Measurements from ENCODE around the gene NRN1L. TPM values are rescaled to one million over a fixed set of nuclear protein-coding genes. Genes with fewer than 3 reads are reported as not detected.

Gene NRN1L
- total and polyA plus RNA-seq, 4 donors = 1.5 to 3.2 (median 2.1) TPM; not detected in 1

- H3K36me3 ChIP-seq (ENCODE audit: control insufficient read depth in 1 of 2, insufficient read depth in 2 of 2, low read length in 1 of 2) = peaks cover 0 to 5% of the 10 kb centered on the region in 2 donors
- WGBS, 2 donors = 90 to 97% methylated on average over 2 of the region's 2 CpGs
- H3K4me3 ChIP-seq (ENCODE audit: low read length in 2 of 2) = no peak overlapping the region
- DNase-seq (no peak), ATAC-seq (ENCODE audit: low FRiP score) (no peak)
- H3K4me1 ChIP-seq (ENCODE audit: control insufficient read depth in 1 of 2, insufficient read depth in 2 of 2, low read length in 2 of 2) = peaks cover 6 to 7% of the 10 kb centered on the region in 2 donors
- no peak overlapping the region for H3K27ac ChIP-seq (ENCODE audit: low read depth in 1 of 2, low read length in 2 of 2)
- intact Hi-C loops (cut with DNase I) = no loop called here
- H3K9me3 ChIP-seq (ENCODE audit: control insufficient read depth, low read length) = no peaks in the 10 kb centered on the region
- no peaks in the 10 kb centered on the region for H3K27me3 ChIP-seq (ENCODE audit: control insufficient read depth in 1 of 2, insufficient read depth in 2 of 2, low read length in 1 of 2)
These were observed 19.4 kb upstream of the NRN1L start for GRCh38 chr16:67865318-67865717.

DNA sequence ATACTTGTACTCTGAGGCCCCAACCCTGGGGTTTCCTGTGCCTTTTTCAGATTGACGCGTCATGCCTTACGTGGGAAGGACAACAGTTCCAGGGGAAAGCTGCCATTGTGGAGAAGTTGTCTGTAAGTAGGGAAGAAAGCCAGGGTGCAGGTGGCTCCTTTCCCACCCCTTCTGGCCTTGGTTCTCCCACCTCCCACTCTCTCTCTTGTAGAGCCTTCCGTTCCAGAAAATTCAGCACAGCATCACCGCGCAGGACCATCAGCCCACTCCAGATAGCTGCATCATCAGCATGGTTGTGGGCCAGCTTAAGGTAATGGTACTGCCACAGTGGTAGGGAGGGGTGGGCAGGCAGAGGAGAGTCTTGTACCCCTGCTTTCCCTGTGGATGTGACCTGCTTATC, 16.4 kb upstream of the NRN1L start:
- H3K4me3 ChIP-seq (ENCODE audit: low read length in 2 of 2) = no peak overlapping the region
- peaks cover 3 to 10% of the 10 kb centered on the region in 2 donors for H3K36me3 ChIP-seq (ENCODE audit: control insufficient read depth in 1 of 2, insufficient read depth in 2 of 2, low read length in 1 of 2)
- 89 to 90% methylated on average over 6 of the region's 6 CpGs for WGBS, 2 donors
- no peak for ATAC-seq (ENCODE audit: low FRiP score)
- H3K27ac ChIP-seq (ENCODE audit: low read depth in 1 of 2, low read length in 2 of 2) = no peak overlapping the region
- intact Hi-C loops (cut with DNase I) = no loop called here
- H3K27me3 ChIP-seq (ENCODE audit: control insufficient read depth in 1 of 2, insufficient read depth in 2 of 2, low read length in 1 of 2) = no peaks in the 10 kb centered on the region
- H3K9me3 ChIP-seq (ENCODE audit: control insufficient read depth, low read length) = no peaks in the 10 kb centered on the region
- H3K4me1 ChIP-seq (ENCODE audit: control insufficient read depth in 1 of 2, insufficient read depth in 2 of 2, low read length in 2 of 2) = peaks cover 6 to 7% of the 10 kb centered on the region in 2 donors
- DNase-seq = no peak

GRCh38 chr16:67869653-67870052, 15.0 kb upstream of the NRN1L start:
- Histone ChIP-seq H3K9me3 (ENCODE audit: control insufficient read depth, low read length) (no peaks in the 10 kb centered on the region), H3K27me3 (ENCODE audit: control insufficient read depth in 1 of 2, insufficient read depth in 2 of 2, low read length in 1 of 2) (no peaks in the 10 kb centered on the region), H3K36me3 (ENCODE audit: control insufficient read depth in 1 of 2, insufficient read depth in 2 of 2, low read length in 1 of 2) (peaks cover 3 to 10% of the 10 kb centered on the region in 2 donors), H3K4me1 (ENCODE audit: control insufficient read depth in 1 of 2, insufficient read depth in 2 of 2, low read length in 2 of 2) (peaks cover 0 to 2% of the 10 kb centered on the region in 2 donors), H3K4me3 (ENCODE audit: low read length in 2 of 2) (no peak overlapping the region), H3K27ac (ENCODE audit: low read depth in 1 of 2, low read length in 2 of 2) (no peak overlapping the region)
- no peak for ATAC-seq (ENCODE audit: low FRiP score)
- WGBS, 2 donors = 42 to 48% methylated on average over 7 of the region's 7 CpGs
- intact Hi-C loops (cut with DNase I) = no loop called here
- DNase-seq = no peak

DNA sequence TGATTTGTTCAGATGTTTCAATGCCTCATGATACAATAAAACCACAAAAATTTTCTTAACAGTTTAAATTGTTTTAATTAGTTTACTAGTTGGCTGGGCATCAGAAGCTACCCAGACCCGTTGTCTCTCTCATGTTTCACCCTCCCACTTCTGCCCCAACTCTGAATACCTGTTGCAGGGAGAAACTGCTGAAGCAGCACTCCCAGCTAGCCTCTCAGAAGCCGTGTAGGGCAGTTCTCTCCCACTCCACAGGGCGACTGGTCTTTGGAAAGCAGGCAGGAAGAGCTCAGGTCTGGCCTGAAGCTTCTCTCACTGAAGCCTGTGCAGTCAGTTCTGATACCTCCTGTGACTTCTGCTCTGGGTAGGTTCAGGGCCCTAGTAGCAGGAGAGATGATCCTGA, 13.4 kb upstream of the NRN1L start:
- H3K9me3 ChIP-seq (ENCODE audit: control insufficient read depth, low read length) = no peaks in the 10 kb centered on the region
- intact Hi-C loops (cut with DNase I) = no loop called here
- no peak overlapping the region for H3K4me3 ChIP-seq (ENCODE audit: low read length in 2 of 2)
- ATAC-seq (ENCODE audit: low FRiP score) = no peak
- no peaks in the 10 kb centered on the region for H3K27me3 ChIP-seq (ENCODE audit: control insufficient read depth in 1 of 2, insufficient read depth in 2 of 2, low read length in 1 of 2)
- no peak overlapping the region for H3K27ac ChIP-seq (ENCODE audit: low read depth in 1 of 2, low read length in 2 of 2)
- no peak for DNase-seq
- peaks cover 3 to 8% of the 10 kb centered on the region in 2 donors for H3K36me3 ChIP-seq (ENCODE audit: control insufficient read depth in 1 of 2, insufficient read depth in 2 of 2, low read length in 1 of 2)
- H3K4me1 ChIP-seq (ENCODE audit: control insufficient read depth in 1 of 2, insufficient read depth in 2 of 2, low read length in 2 of 2) = peaks cover 0 to 2% of the 10 kb centered on the region in 2 donors
- WGBS, 2 donors = 62 to 73% methylated on average over 3 of the region's 3 CpGs

DNA sequence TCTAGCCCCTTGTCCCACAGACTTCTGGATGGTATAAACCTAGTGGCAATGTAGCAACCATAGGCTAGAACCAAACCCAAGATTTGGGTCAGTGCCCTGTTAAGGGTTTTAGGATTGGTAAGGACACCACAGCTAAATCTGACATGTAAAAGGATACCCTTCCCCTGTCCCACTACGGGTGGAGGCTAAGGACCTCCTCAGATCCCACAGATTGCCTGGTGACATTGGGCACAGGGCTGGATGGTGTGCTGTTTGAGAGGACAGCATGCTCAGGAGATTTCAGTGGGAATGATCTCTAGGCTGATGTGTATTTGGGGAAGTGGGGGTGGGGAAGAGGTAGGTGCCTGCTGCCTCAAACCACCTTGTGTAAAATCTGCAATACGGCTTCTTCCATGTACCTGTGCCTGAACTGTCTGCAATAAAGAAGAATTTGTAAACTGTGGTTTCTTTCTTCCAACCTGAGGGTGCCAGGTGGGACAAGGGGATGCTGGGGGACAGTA, 12.5 kb upstream of the NRN1L start:
- Histone ChIP-seq H3K4me3 (ENCODE audit: low read length in 2 of 2) (no peak overlapping the region), H3K27ac (ENCODE audit: low read depth in 1 of 2, low read length in 2 of 2) (peak overlapping the region in 1 of 2 donors; percentile 45), H3K4me1 (ENCODE audit: control insufficient read depth in 1 of 2, insufficient read depth in 2 of 2, low read length in 2 of 2) (peaks cover 0 to 2% of the 10 kb centered on the region in 2 donors), H3K27me3 (ENCODE audit: control insufficient read depth in 1 of 2, insufficient read depth in 2 of 2, low read length in 1 of 2) (no peaks in the 10 kb centered on the region), H3K36me3 (ENCODE audit: control insufficient read depth in 1 of 2, insufficient read depth in 2 of 2, low read length in 1 of 2) (peaks cover 3 to 9% of the 10 kb centered on the region in 2 donors), H3K9me3 (ENCODE audit: control insufficient read depth, low read length) (no peaks in the 10 kb centered on the region)
- ATAC-seq (ENCODE audit: low FRiP score) (no peak), DNase-seq (no peak)
- 47 to 61% methylated on average over 2 of the region's 2 CpGs for WGBS, 2 donors
- intact Hi-C loops (cut with DNase I) = no loop called here

DNA sequence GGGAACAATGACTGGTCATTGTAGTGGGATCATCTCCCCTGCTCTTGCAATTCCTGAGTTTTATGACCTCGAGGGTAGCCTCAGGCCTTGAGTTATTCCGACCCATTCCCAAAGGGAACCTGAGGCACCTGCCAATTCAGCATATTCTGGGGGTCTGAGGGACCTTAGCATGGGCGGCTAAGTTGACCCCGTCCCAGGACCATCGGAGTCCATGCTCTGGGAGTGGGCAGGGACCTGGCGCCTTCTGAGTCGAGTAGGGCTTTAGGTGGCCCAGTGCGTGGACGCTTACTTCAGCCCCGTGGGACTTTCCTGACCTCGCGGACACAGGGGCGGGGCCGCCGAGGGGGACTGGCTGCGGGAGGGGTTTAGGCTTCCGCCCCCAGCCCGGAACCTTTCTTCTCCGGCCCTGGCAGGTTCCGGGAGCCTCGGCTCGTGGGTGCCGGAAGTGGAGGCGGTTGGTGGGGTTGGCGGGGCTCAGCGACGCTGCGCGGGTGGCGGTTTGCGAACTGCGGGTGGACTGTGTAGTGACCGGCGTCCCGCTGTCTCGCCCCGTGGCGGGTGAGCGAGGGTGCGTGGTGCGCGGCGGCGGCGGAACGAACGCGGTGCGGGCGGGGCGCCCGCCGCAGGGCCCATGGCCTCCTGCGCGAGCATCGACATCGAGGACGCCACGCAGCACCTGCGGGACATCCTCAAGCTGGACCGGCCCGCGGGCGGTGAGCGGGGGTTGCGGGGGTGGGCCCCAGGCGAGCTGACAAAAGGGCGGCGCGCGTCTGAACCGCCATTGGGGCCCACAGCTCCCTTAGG, 11.9 kb upstream of the NRN1L start, which contains the start of gene EDC4:
TSS of gene EDC4 (plus strand) at position 422 of the 804 bp plus-strand sequence. CDS start at position 632, 210 bp downstream.
- Histone ChIP-seq H3K36me3 (ENCODE audit: control insufficient read depth in 1 of 2, insufficient read depth in 2 of 2, low read length in 1 of 2) (peaks cover 3 to 13% of the 10 kb centered on the region in 2 donors), H3K4me1 (ENCODE audit: control insufficient read depth in 1 of 2, insufficient read depth in 2 of 2, low read length in 2 of 2) (peaks cover 0 to 2% of the 10 kb centered on the region in 2 donors), H3K9me3 (ENCODE audit: control insufficient read depth, low read length) (no peaks in the 10 kb centered on the region), H3K4me3 (ENCODE audit: low read length in 2 of 2) (peak within 1 kb of the TSS; percentile 85 to 89), H3K27ac (ENCODE audit: low read depth in 1 of 2, low read length in 2 of 2) (peak within 1 kb of the TSS in 1 of 2 donors; percentile 45), H3K27me3 (ENCODE audit: control insufficient read depth in 1 of 2, insufficient read depth in 2 of 2, low read length in 1 of 2) (no peaks in the 10 kb centered on the region)
- intact Hi-C loops (cut with DNase I) = no loop called here
- DNase-seq (peak; percentile 93 to 95), ATAC-seq (ENCODE audit: low FRiP score) (peak; percentile 94)
- 1% methylated on average over 47 to 72 of the region's 72 CpGs for WGBS, 2 donors

GRCh38 chr16:67873435-67874370, 11.0 kb upstream of the NRN1L start:
- Histone ChIP-seq H3K4me3 (ENCODE audit: low read length in 2 of 2) (peak overlapping the region; percentile 85 to 89), H3K27me3 (ENCODE audit: control insufficient read depth in 1 of 2, insufficient read depth in 2 of 2, low read length in 1 of 2) (no peaks in the 10 kb centered on the region), H3K27ac (ENCODE audit: low read depth in 1 of 2, low read length in 2 of 2) (peak overlapping the region in 1 of 2 donors; percentile 23), H3K36me3 (ENCODE audit: control insufficient read depth in 1 of 2, insufficient read depth in 2 of 2, low read length in 1 of 2) (peaks cover 3 to 14% of the 10 kb centered on the region in 2 donors), H3K4me1 (ENCODE audit: control insufficient read depth in 1 of 2, insufficient read depth in 2 of 2, low read length in 2 of 2) (peaks cover 0 to 1% of the 10 kb centered on the region in 2 donors), H3K9me3 (ENCODE audit: control insufficient read depth, low read length) (no peaks in the 10 kb centered on the region)
- ATAC-seq (ENCODE audit: low FRiP score) = peak; percentile 27
- WGBS, 2 donors = 12% methylated on average over 23 of the region's 23 CpGs
- no peak for DNase-seq
- intact Hi-C loops (cut with DNase I) = no loop called here

DNA sequence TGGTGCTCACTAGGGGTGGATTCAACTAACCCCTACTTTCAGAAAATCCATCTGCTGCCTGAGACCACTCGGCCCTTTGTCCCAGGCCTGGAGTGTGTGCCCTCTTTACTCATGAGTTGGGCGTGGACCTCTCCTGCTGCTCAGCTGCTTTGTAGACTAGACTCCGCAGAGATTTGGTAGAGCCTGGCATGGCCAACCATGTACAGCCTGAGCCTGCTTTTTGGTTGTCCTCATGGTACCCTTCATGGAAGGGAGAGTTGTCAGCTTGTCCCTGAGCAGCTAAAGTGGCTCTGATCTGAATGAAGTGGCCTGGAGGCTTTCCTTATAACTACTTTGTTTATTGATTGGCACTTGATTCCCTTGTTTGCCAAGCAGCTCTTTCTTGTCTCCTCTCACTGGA, 10.3 kb upstream of the NRN1L start:
- Histone ChIP-seq H3K4me1 (ENCODE audit: control insufficient read depth in 1 of 2, insufficient read depth in 2 of 2, low read length in 2 of 2) (no peaks in the 10 kb centered on the region), H3K27ac (ENCODE audit: low read depth in 1 of 2, low read length in 2 of 2) (no peak overlapping the region), H3K27me3 (ENCODE audit: control insufficient read depth in 1 of 2, insufficient read depth in 2 of 2, low read length in 1 of 2) (no peaks in the 10 kb centered on the region), H3K4me3 (ENCODE audit: low read length in 2 of 2) (no peak overlapping the region), H3K36me3 (ENCODE audit: control insufficient read depth in 1 of 2, insufficient read depth in 2 of 2, low read length in 1 of 2) (peaks cover 3 to 14% of the 10 kb centered on the region in 2 donors), H3K9me3 (ENCODE audit: control insufficient read depth, low read length) (no peaks in the 10 kb centered on the region)
- no peak for DNase-seq
- 52 to 61% methylated on average over 3 of the region's 3 CpGs for WGBS, 2 donors
- intact Hi-C loops (cut with DNase I) = no loop called here
- ATAC-seq (ENCODE audit: low FRiP score) = no peak
